Lower leg skin (tissue), 4 donors: ENCODE measurements around the gene MARCHF6. TPM values are rescaled to one million over a fixed set of nuclear protein-coding genes. Genes with fewer than 3 reads are reported as not detected.

Source experiments
- DNase-seq, 2 donors: peaks; one replicate each; pipeline ENCODE4 v3.0.0-alpha.2; 2019; ENCODE audit warnings: low spot score in 2 of 2
- H3K4me3 ChIP-seq: fragments of 200-600 bp; sonication (generic); 2 replicates; pipeline ENCODE4 v1.5.1; 2017; ENCODE audit warnings: mild to moderate bottlenecking, low read depth; ENCODE audit not compliant: poor library complexity, severe bottlenecking
- CTCF ChIP-seq, 3 donors: fragments of 450-650 bp; IDR thresholded peaks; one replicate each; pipeline ENCODE4 v1.5.1; 2016; ENCODE audit warnings: antibody characterized with exemption in 3 of 3, mild to moderate bottlenecking in 3 of 3, moderate library complexity in 2 of 3
- POLR2A ChIP-seq, 2 donors: fragments of 450-650 bp; IDR thresholded peaks; one replicate each; pipeline ENCODE4 v1.6.1; 2016 to 2017; ENCODE audit warnings: antibody characterized with exemption in 2 of 2, mild to moderate bottlenecking in 1 of 2, moderate library complexity in 1 of 2
- WGBS, 2 donors: methylation state at CpG; one replicate each; pipeline ENCODE4 v1.1.5; 2018; 5-methylcytosine and 5-hydroxymethylcytosine counted together
- intact Hi-C: fragments of 100-400 bp; cut with DNase I; formaldehyde crosslinking; loops from one replicate; pipeline ENCODE4 v1.15.0; 2023; ENCODE audit warnings: low total_unique reads
- total RNA-seq, 4 donors: library from RNA; depleted of rRNA; stranded (reverse); fragments of >200 nt; gene quantifications; one replicate each; pipeline ENCODE4 v1.1.0, GENCODE V29; 2016

The MARCHF6 gene
- total RNA-seq, 4 donors from 2014 or later, result 53.0 to 82.0 (median 63.3) TPM

GRCh38 chr5:10352430-10353240, 860 bp upstream of the MARCHF6 start:
- no peak for TF ChIP-seq POLR2A (IDR thresholded peaks at IDR 0.05)
- no peak for TF ChIP-seq CTCF (IDR thresholded peaks at IDR 0.05)
- no peak for DNase-seq
- intact Hi-C loops, result loop anchor here (10.0 kb wide), 1 partner anchor 68 kb away; no protein-coding TSS in a partner anchor
- peak overlapping the region; percentile 92 for H3K4me3 ChIP-seq
- WGBS, 2 donors, result 25 to 27% methylated on average over 19 of the region's 19 CpGs

- intact Hi-C loops, result loop anchor here (10.0 kb wide), 1 partner anchor 69 kb away; no protein-coding TSS in a partner anchor
- no peak for DNase-seq
- TF ChIP-seq CTCF (IDR thresholded peaks at IDR 0.05) (no peak), POLR2A (IDR thresholded peaks at IDR 0.05) (no peak)
- peak overlapping the region; percentile 92 for H3K4me3 ChIP-seq
- 0 to 1% methylated on average over 37 to 48 of the region's 54 CpGs for WGBS, 2 donors
Observed at GRCh38 chr5:10354048-10354872, 765 bp downstream of the MARCHF6 start.

GRCh38 chr5:10355071-10355889, 1.8 kb downstream of the MARCHF6 start:
- WGBS, 2 donors, result 18 to 20% methylated on average over 16 of the region's 16 CpGs
- no peak for TF ChIP-seq POLR2A (IDR thresholded peaks at IDR 0.05)
- no peak for TF ChIP-seq CTCF (IDR thresholded peaks at IDR 0.05)
- intact Hi-C loops, result loop anchor here (10.0 kb wide), 1 partner anchor 70 kb away; no protein-coding TSS in a partner anchor
- DNase-seq, result no peak
- no peak overlapping the region for H3K4me3 ChIP-seq

GRCh38 chr5:10358999-10359398, 5.5 kb downstream of the MARCHF6 start:
- TF ChIP-seq CTCF (IDR thresholded peaks at IDR 0.05) (no peak), POLR2A (IDR thresholded peaks at IDR 0.05) (no peak)
- WGBS, 2 donors, result 66 to 68% methylated on average over 2 of the region's 2 CpGs
- no peak for DNase-seq
- H3K4me3 ChIP-seq, result no peak overlapping the region
- intact Hi-C loops, result loop anchor here (10.0 kb wide), 1 partner anchor 74 kb away; no protein-coding TSS in a partner anchor

GRCh38 chr5:10360686-10361085, 7.2 kb downstream of the MARCHF6 start:
- no peak for DNase-seq
- no peak overlapping the region for H3K4me3 ChIP-seq
- intact Hi-C loops, result no loop called here
- TF ChIP-seq POLR2A (IDR thresholded peaks at IDR 0.05) (no peak), CTCF (IDR thresholded peaks at IDR 0.05) (no peak)
